GM13977 (cell line): ENCODE results near the gene LEMD2.

Experiments used
- DNase-seq: peaks from one replicate; pipeline ENCODE4 v3.0.0; 2012; ENCODE audit warnings: low spot score
- CTCF ChIP-seq: IDR thresholded peaks from 2 replicates; pipeline ENCODE4 v1.5.1; 2012; ENCODE audit warnings: mild to moderate bottlenecking, control low read depth; ENCODE audit not compliant: insufficient read depth; ENCODE audit errors: extremely low read depth, missing control alignments
- in situ Hi-C: fragments of 300-500 bp; cut with MboI; formaldehyde crosslinking; loops from one replicate; pipeline ENCODE4 v1.12.0; 2022; ENCODE audit warnings: low sequenced_read_pairs, low pct_unique_long_range_greater_than_20kb, mixed read lengths, inconsistent platforms; ENCODE audit not compliant: unreplicated experiment

Gene LEMD2

DNA sequence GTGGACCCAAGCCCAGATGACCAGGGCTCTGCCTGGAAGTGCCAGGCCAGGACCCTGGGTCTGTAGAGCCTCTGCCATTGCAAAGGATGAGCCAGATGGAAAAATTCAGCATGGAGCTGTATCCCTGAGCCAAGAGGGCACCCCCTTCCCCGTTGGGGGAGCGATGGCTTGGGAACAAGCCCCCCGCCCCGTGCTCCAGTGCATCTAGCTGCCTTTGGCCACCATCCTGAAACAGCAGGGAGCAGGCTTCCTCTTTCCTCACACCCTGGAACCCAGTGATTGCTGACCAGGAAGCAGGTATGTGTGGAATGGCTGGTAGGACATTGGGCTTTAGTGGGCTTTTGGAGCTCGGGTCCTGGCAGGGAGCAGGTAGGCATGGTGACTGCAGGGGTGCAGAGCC, 12.7 kb upstream of the LEMD2 start:
- no peak for TF ChIP-seq CTCF
- in situ Hi-C loops: no loop called here
- no peak for DNase-seq

GRCh38 chr6:33800248-33800969, 11.5 kb upstream of the LEMD2 start:
- no peak for DNase-seq
- TF ChIP-seq CTCF: no peak
- in situ Hi-C loops: no loop called here

GRCh38 chr6:33799454-33800113, 10.7 kb upstream of the LEMD2 start:
- in situ Hi-C loops: loop anchor here (25.0 kb wide), 1 partner anchor 238 kb away; no protein-coding TSS in a partner anchor
- DNase-seq: no peak
- TF ChIP-seq CTCF: no peak

DNA sequence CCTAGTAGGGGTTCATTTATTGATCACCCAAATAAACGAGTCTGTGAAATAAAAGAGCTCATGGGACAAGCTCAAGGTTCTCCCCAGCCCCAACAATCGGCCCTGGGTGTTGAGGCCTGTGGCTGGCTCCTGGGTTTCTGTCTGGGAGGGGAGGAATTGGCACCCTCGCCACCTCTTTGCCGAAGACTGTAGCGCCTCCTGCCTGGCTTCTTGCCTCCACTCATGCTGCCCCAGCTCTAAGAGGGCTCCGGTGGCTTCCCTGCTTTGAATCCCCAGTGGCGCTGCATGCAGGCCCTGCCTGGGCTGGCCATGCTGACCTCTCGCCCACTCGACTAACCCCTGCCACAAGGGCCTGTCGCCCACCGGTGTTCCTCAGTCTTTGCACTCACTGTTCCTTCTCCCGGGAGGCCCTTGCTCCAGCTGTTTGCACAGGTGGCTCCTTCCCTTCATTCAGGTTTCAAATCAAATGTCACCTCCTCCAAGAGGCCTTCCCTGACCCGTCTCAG, 9.5 kb upstream of the LEMD2 start:
- TF ChIP-seq CTCF: no peak
- no peak for DNase-seq
- in situ Hi-C loops: loop anchor here (25.0 kb wide), 1 partner anchor 239 kb away; no protein-coding TSS in a partner anchor

DNA sequence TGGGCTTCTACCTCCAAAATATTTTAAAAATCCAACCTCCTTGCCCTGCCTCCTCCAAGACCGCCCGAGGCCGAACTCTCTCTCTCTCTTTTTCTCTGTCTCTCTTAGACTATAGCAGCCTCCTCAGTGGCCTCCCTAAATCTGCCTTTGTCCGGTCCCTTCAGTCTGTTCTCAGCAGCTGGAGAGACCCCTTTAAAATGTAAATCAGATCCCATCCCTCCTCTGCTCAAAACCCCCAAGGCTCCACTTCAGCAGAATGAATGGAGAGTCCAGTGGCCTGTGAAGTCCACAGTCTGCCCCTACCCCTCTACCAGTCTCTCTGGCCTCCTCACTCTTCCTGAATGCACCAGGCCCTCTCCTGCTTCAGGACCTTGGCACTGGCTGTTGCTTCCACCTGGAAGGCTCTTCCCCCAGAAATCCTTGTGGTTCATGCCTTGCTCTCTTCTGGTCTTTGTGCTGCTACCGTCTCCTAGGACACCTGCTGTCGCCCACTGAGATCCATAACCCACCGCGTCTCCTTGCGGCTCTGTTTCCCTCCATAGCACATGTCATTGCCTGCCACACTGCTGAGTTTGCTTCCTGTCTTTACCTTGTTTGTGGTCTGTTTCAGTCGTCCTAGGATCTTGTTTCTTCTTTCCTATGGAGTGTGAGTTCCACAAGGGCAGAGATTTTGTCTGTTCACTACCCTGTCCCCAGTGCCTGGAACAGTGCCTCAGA, 8.9 kb upstream of the LEMD2 start:
- in situ Hi-C loops: loop anchor here (25.0 kb wide), 1 partner anchor 240 kb away; no protein-coding TSS in a partner anchor

More for the DNA sequence above, 8.9 kb upstream of the LEMD2 start:
- DNase-seq: no peak
- TF ChIP-seq CTCF: no peak
